Stimulated activated naive CD8-positive, alpha-beta T cell treated with anti-CD3 and anti-CD28 coated beads, Interleukin-15, Interleukin-2, amounts not matched to agents 100 ng/mL and 50 ng/mL, for 24 hours (primary cell): ENCODE data around the gene SLC28A1.

Experiments
- H3K27ac Mint-ChIP-seq: one replicate; pipeline ENCODE4 v1.8.0; 2021; ENCODE audit warnings: mild to moderate bottlenecking, mixed read lengths
- H3K27me3 Mint-ChIP-seq: one replicate; pipeline ENCODE4 v1.8.0; 2021; ENCODE audit warnings: mixed read lengths
- H3K36me3 Mint-ChIP-seq: one replicate; pipeline ENCODE4 v1.8.0; 2021; ENCODE audit warnings: low read depth, mixed read lengths
- H3K4me1 Mint-ChIP-seq: one replicate; pipeline ENCODE4 v1.8.0; 2021; ENCODE audit warnings: low read depth, mixed read lengths
- H3K4me3 Mint-ChIP-seq: one replicate; pipeline ENCODE4 v1.8.0; 2021; ENCODE audit warnings: mild to moderate bottlenecking, mixed read lengths
- H3K9me3 Mint-ChIP-seq: one replicate; pipeline ENCODE4 v1.8.0; 2021; ENCODE audit warnings: mixed read lengths

SLC28A1 gene

GRCh38 chr15:84946772-84947489 is 62.5 kb downstream of the SLC28A1 start:
- no peak overlapping the region for H3K27ac Mint-ChIP-seq
- no peaks in the 10 kb centered on the region for H3K27me3 Mint-ChIP-seq
- no peaks in the 10 kb centered on the region for H3K36me3 Mint-ChIP-seq
- H3K4me1 Mint-ChIP-seq, result no peaks in the 10 kb centered on the region
- H3K4me3 Mint-ChIP-seq, result no peak overlapping the region
- H3K9me3 Mint-ChIP-seq, result no peaks in the 10 kb centered on the region

DNA sequence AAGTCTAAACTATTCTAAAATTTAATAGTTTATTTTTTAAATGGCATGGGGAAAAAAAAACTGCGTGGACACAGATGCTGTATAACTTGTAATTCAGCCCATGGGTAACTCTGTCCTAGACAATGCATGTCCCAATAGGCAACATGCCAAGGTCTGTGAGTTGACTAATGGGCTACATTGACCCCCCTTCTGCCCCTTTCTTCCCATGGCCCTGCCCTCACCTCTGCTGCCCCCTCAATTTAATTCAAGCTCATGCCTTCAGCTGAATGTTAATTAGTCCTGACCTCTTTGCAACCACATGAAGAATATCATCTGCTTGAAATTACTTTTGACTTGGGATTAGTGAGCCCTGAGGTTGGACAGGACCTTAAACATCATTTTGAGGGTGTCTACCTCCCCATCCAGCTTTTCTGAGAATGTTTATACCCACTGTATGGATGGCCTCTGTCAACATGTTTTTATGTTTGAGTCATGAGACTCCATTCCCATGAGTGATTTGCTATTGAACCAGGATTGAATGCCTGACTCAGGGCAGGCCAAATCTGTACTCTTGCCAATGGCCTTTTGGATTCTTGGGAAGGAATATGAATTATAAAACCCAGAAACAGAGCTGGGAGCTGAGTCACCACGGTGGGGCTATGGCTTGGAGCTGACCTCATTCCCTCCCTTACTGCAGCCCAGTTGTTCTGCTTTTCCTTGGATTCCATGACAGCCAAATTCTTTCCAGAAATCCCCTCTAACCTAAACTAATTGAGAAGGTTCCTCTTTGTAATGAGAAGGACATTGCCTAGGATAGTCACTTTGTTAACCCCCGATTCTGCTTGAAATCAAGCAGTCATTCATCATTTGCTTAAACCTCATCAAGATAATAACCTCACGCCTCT is 63.7 kb downstream of the SLC28A1 start:
- Mint-ChIP-seq H3K9me3 (no peaks in the 10 kb centered on the region), H3K4me3 (no peak overlapping the region), H3K27me3 (no peaks in the 10 kb centered on the region), H3K4me1 (no peaks in the 10 kb centered on the region), H3K27ac (no peak overlapping the region), H3K36me3 (no peaks in the 10 kb centered on the region)

DNA sequence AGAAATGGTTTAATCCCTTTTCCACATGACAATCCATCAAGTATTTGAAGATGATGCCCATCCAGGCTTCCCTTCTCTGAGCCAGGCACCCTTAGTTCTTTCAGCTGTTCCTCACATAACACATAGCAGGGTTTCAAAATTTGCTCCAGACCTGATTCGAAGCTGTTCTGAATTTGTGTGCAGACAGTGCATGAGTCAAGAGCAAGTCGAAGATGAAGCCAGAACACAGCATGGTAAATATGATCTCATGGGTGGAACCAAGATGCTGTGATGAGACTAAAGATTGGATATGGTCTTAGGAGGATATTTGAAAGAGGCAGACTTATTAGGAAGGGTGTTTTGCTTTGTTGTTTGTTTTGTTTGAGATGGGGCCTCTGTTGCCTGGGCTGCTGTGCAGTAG is 64.6 kb downstream of the SLC28A1 start:
- no peaks in the 10 kb centered on the region for H3K9me3 Mint-ChIP-seq
- no peaks in the 10 kb centered on the region for H3K4me1 Mint-ChIP-seq
- H3K36me3 Mint-ChIP-seq, result no peaks in the 10 kb centered on the region
- H3K27me3 Mint-ChIP-seq, result no peaks in the 10 kb centered on the region
- H3K27ac Mint-ChIP-seq, result no peak overlapping the region
- no peak overlapping the region for H3K4me3 Mint-ChIP-seq

- no peaks in the 10 kb centered on the region for H3K9me3 Mint-ChIP-seq
- no peak overlapping the region for H3K4me3 Mint-ChIP-seq
- H3K27me3 Mint-ChIP-seq, result no peaks in the 10 kb centered on the region
- no peaks in the 10 kb centered on the region for H3K36me3 Mint-ChIP-seq
- H3K4me1 Mint-ChIP-seq, result no peaks in the 10 kb centered on the region
- no peak overlapping the region for H3K27ac Mint-ChIP-seq
Observed at GRCh38 chr15:84949845-84950569, 65.5 kb downstream of the SLC28A1 start.

GRCh38 chr15:84950570-84951111 is 66.2 kb downstream of the SLC28A1 start:
- Mint-ChIP-seq H3K36me3 (no peaks in the 10 kb centered on the region), H3K27ac (no peak overlapping the region), H3K9me3 (no peaks in the 10 kb centered on the region), H3K4me1 (no peaks in the 10 kb centered on the region), H3K4me3 (no peak overlapping the region), H3K27me3 (no peaks in the 10 kb centered on the region)

GRCh38 chr15:84951736-84952135 is 67.3 kb downstream of the SLC28A1 start:
- Mint-ChIP-seq H3K4me1 (peaks cover 8% of the 10 kb centered on the region), H3K9me3 (no peaks in the 10 kb centered on the region), H3K27me3 (peaks cover 8% of the 10 kb centered on the region)

DNA sequence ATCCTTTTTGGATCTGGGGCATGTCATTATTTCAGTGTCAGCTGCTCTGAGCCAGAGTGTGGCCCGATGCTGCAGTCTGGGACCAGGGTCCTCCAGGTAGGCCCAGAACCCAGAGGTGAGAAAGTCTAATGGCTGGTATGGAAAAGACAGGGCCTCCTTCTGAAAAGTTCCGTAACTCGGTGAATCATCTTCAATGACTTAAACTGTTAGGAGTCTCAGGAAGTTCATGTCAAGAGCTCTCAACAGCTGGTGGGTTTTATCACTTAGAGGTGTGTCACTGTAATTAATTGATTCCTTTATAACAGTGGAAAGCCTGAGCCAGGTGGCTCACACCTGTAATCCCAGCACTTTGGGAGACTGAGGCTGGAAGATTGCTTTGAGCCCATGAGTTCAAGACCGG is 68.7 kb downstream of the SLC28A1 start:
- peaks cover 14% of the 10 kb centered on the region for H3K27me3 Mint-ChIP-seq
- H3K4me3 Mint-ChIP-seq, result no peak overlapping the region
- H3K27ac Mint-ChIP-seq, result no peak overlapping the region
- no peaks in the 10 kb centered on the region for H3K9me3 Mint-ChIP-seq
- H3K4me1 Mint-ChIP-seq, result peaks cover 8% of the 10 kb centered on the region
- H3K36me3 Mint-ChIP-seq, result no peaks in the 10 kb centered on the region

More at GRCh38 chr15:84951736-84952135, 67.3 kb downstream of the SLC28A1 start:
- H3K4me3 Mint-ChIP-seq, result no peak overlapping the region
- H3K36me3 Mint-ChIP-seq, result no peaks in the 10 kb centered on the region
- H3K27ac Mint-ChIP-seq, result no peak overlapping the region

DNA sequence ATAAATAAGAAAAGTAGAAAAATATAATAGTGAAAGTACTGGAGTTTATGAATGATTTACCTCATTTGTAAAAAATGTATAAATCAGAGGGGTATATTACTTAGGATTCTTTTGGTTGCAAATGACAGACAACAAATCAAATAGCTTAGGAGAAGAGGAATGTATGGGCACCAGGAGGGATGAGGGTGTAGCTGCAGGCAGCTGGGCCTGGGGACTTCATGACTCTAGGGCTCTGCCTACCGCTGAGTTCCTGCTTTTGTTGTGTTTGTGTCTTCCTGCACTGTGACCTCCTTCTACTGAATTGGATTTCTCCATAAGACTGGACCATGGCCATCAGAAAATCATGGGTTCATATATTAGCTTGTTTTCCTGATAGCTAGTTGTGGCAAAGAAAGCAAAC is 69.3 kb downstream of the SLC28A1 start:
- H3K4me1 Mint-ChIP-seq, result peaks cover 8% of the 10 kb centered on the region
- no peak overlapping the region for H3K4me3 Mint-ChIP-seq
- H3K27me3 Mint-ChIP-seq, result peaks cover 14% of the 10 kb centered on the region
- no peaks in the 10 kb centered on the region for H3K9me3 Mint-ChIP-seq
- no peak overlapping the region for H3K27ac Mint-ChIP-seq
- H3K36me3 Mint-ChIP-seq, result no peaks in the 10 kb centered on the region

DNA sequence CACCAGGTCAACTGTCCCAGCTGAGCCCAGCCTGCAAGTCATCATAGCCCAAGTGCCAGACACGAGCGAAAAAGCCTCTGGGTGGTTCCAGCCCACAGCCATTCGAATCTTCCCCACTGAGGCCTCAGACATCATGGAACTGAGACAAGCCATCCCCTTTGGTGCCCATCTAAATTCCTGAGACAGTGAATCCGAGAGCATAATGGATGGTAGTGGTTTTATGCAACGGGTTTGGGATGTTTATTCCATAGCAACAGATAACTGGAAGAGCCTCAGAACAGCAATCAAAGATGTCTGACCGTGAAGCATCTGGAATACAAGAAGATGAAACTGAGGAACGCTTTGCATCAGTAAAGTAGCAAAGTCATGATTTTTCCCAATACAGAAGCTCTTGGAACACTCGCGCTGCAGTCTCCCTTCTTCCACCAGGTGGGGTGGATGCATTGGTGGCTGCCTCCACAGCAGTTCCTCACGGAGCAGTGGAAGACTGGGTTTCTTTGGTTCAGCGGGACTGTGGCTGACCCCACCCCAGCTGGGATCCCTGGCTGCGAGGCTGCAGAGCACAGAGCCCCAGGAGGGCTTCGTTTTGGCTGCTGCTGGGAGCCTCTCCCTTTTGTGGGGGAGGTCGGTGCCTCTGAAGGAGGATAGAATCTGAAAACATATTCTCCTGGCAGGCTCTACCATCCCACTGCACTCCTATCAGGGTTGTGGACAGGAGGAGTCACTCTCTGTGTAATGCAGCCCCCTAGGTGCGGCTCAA is 70.8 kb downstream of the SLC28A1 start:
- H3K4me3 Mint-ChIP-seq, result no peak overlapping the region
- H3K36me3 Mint-ChIP-seq, result no peaks in the 10 kb centered on the region
- H3K27ac Mint-ChIP-seq, result no peak overlapping the region
- peaks cover 12% of the 10 kb centered on the region for H3K4me1 Mint-ChIP-seq
- peaks cover 14% of the 10 kb centered on the region for H3K27me3 Mint-ChIP-seq
- no peaks in the 10 kb centered on the region for H3K9me3 Mint-ChIP-seq

- Mint-ChIP-seq H3K27ac (no peak overlapping the region), H3K9me3 (no peaks in the 10 kb centered on the region), H3K27me3 (peaks cover 14% of the 10 kb centered on the region), H3K4me1 (peaks cover 12% of the 10 kb centered on the region), H3K36me3 (no peaks in the 10 kb centered on the region), H3K4me3 (no peak overlapping the region)
Observed at GRCh38 chr15:84956199-84956598, 71.7 kb downstream of the SLC28A1 start.

DNA sequence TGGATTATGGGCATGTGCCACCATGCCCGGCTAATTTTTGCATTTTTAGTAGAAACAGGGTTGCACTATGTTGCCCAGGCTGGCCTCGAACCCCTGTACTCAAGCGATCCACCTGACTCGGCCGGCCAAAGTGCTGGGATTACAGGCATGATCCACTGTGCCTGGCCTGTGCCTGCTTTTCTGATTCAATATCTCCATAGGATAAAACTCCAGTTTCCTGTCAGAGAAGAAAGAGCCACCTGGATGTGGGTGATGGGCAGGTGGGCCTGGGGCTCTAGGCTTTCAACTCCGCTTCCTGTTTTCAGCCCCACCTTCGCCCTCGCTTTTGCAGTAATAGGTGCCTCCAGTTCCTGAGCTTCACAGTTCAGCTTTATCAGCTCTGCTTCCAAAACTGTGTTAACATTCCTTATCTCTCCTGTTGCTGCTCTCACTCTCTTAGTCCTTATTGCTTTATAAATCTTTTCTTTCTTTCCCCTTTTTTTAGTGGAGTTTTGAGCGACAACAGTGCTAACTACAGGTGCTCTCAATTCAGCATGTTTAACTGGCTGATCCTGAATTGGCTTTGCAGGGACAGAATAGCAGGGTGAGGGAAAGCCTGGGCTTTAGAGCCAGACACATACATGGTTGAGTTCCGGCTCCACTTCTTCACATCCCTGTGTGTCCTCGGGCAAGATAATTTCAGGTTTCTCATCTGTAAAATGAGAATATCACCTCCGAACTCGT is 76.1 kb downstream of the SLC28A1 start:
- Mint-ChIP-seq H3K9me3 (no peaks in the 10 kb centered on the region), H3K27me3 (peaks cover 17% of the 10 kb centered on the region), H3K36me3 (no peaks in the 10 kb centered on the region), H3K4me3 (no peak overlapping the region), H3K4me1 (peaks cover 12% of the 10 kb centered on the region), H3K27ac (no peak overlapping the region)

DNA sequence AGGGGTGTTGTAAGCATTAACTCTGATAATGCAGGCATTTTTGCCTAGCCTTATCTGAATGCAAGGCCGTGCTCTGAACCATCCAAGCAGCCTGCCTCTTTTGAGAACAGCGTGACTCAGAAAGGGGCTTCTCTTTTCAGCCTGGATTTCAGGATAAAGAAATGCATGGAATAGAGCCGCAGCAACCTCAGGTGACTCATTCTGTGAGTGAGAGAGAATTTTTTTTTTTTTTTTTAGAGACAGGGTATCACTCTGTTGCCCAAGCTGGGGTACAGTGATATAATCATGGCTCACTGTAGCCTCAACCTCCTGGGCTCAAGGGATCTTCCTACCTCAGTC is 76.6 kb downstream of the SLC28A1 start:
- H3K9me3 Mint-ChIP-seq, result no peaks in the 10 kb centered on the region
- H3K36me3 Mint-ChIP-seq, result no peaks in the 10 kb centered on the region
- H3K27me3 Mint-ChIP-seq, result peaks cover 13% of the 10 kb centered on the region
- H3K4me3 Mint-ChIP-seq, result no peak overlapping the region
- peaks cover 8% of the 10 kb centered on the region for H3K4me1 Mint-ChIP-seq
- no peak overlapping the region for H3K27ac Mint-ChIP-seq

- Mint-ChIP-seq H3K9me3 (no peaks in the 10 kb centered on the region), H3K4me3 (no peak overlapping the region), H3K4me1 (peaks cover 5% of the 10 kb centered on the region), H3K27me3 (peaks cover 12% of the 10 kb centered on the region), H3K36me3 (no peaks in the 10 kb centered on the region), H3K27ac (no peak overlapping the region)
Observed at GRCh38 chr15:84961707-84962106, 77.2 kb downstream of the SLC28A1 start.

DNA sequence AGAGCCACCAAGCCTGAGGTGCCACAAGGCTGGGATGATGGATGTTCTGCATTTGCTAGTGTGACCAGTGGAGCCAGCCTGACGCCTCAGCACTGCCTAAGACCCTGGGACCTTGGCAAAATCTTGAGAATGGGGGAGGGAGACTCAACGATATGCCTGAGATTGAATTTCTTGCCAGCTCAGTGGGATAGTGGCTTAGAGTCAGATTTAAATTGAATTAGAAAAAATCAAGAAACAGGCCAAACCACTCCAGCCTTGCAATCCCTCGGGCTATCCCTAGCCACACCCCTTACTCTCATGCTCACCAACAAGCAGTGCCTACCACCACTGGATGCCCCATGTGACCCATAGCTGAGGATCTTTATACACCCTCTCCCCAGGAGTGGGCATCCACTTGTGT is 78.5 kb downstream of the SLC28A1 start:
- Mint-ChIP-seq H3K36me3 (no peaks in the 10 kb centered on the region), H3K27me3 (peaks cover 6% of the 10 kb centered on the region), H3K9me3 (no peaks in the 10 kb centered on the region), H3K4me1 (peaks cover 5% of the 10 kb centered on the region), H3K27ac (no peak overlapping the region), H3K4me3 (no peak overlapping the region)
